Mucosa of descending colon (tissue), 3 donors: ENCODE measurements around the gene RPLP2. TPM values are rescaled to one million over a fixed set of nuclear protein-coding genes. Genes with fewer than 3 reads are reported as not detected.

Experiments
- ATAC-seq: fragments of 200-7000 bp; cut with Tn5 transposase; one replicate; pipeline ENCODE4 v1.9.1; 2020; ENCODE audit warnings: mild to moderate bottlenecking, moderate library complexity
- DNase-seq, 3 donors: peaks; one replicate each; pipeline ENCODE4 v3.0.0-alpha.2; 2020
- H3K36me3 ChIP-seq: fragments of 200-600 bp; one replicate; pipeline ENCODE4 v1.8.0; 2021; ENCODE audit warnings: low read depth, mild to moderate bottlenecking
- H3K4me1 ChIP-seq: fragments of 200-600 bp; one replicate; pipeline ENCODE4 v1.8.0; 2021; ENCODE audit warnings: low read depth, mild to moderate bottlenecking
- H3K4me3 ChIP-seq: fragments of 200-600 bp; one replicate; pipeline ENCODE4 v1.8.0; 2021; ENCODE audit warnings: mild to moderate bottlenecking
- H3K9me3 ChIP-seq: fragments of 200-600 bp; one replicate; pipeline ENCODE4 v1.8.0; 2021; ENCODE audit warnings: mild to moderate bottlenecking
- CTCF ChIP-seq: fragments of 200-600 bp; IDR thresholded peaks from one replicate; pipeline ENCODE4 v1.8.0; 2022; ENCODE audit warnings: antibody characterized with exemption, mild to moderate bottlenecking
- intact Hi-C, 2 donors: fragments of 100-400 bp; cut with DNase I in 1 of 2; cut with micrococcal nuclease in 1 of 2; formaldehyde crosslinking; loops; one replicate each; pipeline versions ENCODE4 v1.11.0 to v1.11.1; 2022; cut with DNase I, micrococcal nuclease
- long read RNA-seq, 2 donors: library from polyadenylated mRNA; unstranded; transcript quantifications; one replicate each; pipeline ENCODE4 v2.0.0, GENCODE V29; 2019 to 2021
- total RNA-seq, 3 donors: library from RNA; stranded (reverse); fragmentation: NEBNext Ultra II Directional in 2 of 3; extraction: Animal tissue kit (Norgen Biotek cat#: 25700) in 2 of 3; gene quantifications; one replicate each; pipeline versions ENCODE4 v1.2.1 to v1.2.4, GENCODE V29; 2021 to 2023
- donor health status: DM: no; HTN: no; CAD: no; lungs with moderate emphysema.
- donor health status: DM: no; HTN: no; CAD: no.
- donor health status: DM: no; HTN: yes; CAD: no.

Gene RPLP2
- total RNA-seq = 1,000 to 10,000 TPM; 1,532 to 1,798 (median 1,652) TPM
- long read RNA-seq, donor 1, transcript RPLP2-201 (5 exons, 781 nt) = major isoform, 457 of 498 reads
- long read RNA-seq, donor 1, transcript RPLP2-207 (4 exons, 637 nt) = minor isoform, 17 of 498 reads
- long read RNA-seq, donor 1, partial matches to known transcripts = 6 of 498 reads
- long read RNA-seq, donor 1, other reads (novel, unspliced or antisense) = 17 of 498 reads
- long read RNA-seq, donor 2, transcript RPLP2-207 (4 exons, 637 nt) = minor isoform, 11 of 892 reads
- long read RNA-seq, donor 2, transcript RPLP2-201 (5 exons, 781 nt) = major isoform, 840 of 892 reads
- long read RNA-seq, donor 2, partial matches to known transcripts = 1 of 892 reads
- long read RNA-seq, donor 2, other reads (novel, unspliced or antisense) = 40 of 892 reads

- H3K4me1 ChIP-seq = peaks cover 32% of the 10 kb centered on the region
Measured at GRCh38 chr11:809287-810039, at the start of gene RPLP2. TSS of gene RPLP2 (plus strand) at chr11:809967. CDS start at chr11:810235, 268 bp downstream.

GRCh38 chr11:760236-760635 lies 49.5 kb upstream of the RPLP2 start:
- ATAC-seq (no peak), DNase-seq (no peak)
- TF ChIP-seq CTCF = no peak
- peaks cover 6% of the 10 kb centered on the region for H3K36me3 ChIP-seq
- no peak overlapping the region for H3K4me3 ChIP-seq
- no peaks in the 10 kb centered on the region for H3K9me3 ChIP-seq
- intact Hi-C loops = no loop called here
- peaks cover 9% of the 10 kb centered on the region for H3K4me1 ChIP-seq

More at GRCh38 chr11:809287-810039, at the start of gene RPLP2:
- peak; percentile 98 to 99 (median 99) for DNase-seq
- Histone ChIP-seq H3K4me3 (peak within 1 kb of the TSS; percentile 78), H3K9me3 (no peaks in the 10 kb centered on the region), H3K36me3 (no peaks in the 10 kb centered on the region)
- TF ChIP-seq CTCF = no peak
- peak; percentile 88 for ATAC-seq
- intact Hi-C loops = no loop called here

GRCh38 chr11:761526-762108 lies 48.1 kb upstream of the RPLP2 start:
- Histone ChIP-seq H3K4me3 (no peak overlapping the region), H3K36me3 (peaks cover 6% of the 10 kb centered on the region), H3K9me3 (no peaks in the 10 kb centered on the region), H3K4me1 (peaks cover 9% of the 10 kb centered on the region)
- no peak for ATAC-seq
- intact Hi-C loops = no loop called here
- no peak for TF ChIP-seq CTCF
- DNase-seq = no peak

GRCh38 chr11:762421-763072 lies 47.2 kb upstream of the RPLP2 start:
- peaks cover 6% of the 10 kb centered on the region for H3K36me3 ChIP-seq
- ATAC-seq (peak; percentile 71), DNase-seq (peak; percentile 51 to 65 (median 61))

More at GRCh38 chr11:762421-763072, 47.2 kb upstream of the RPLP2 start:
- H3K9me3 ChIP-seq = no peaks in the 10 kb centered on the region
- no peak for TF ChIP-seq CTCF
- H3K4me1 ChIP-seq = peaks cover 9% of the 10 kb centered on the region
- no peak overlapping the region for H3K4me3 ChIP-seq
- intact Hi-C loops = no loop called here
